ENCODE measurements around the gene BFSP2. TPM values are rescaled to one million over a fixed set of nuclear protein-coding genes. Genes with fewer than 3 reads are reported as not detected.

BFSP2 gene
- total and polyA plus RNA-seq, 7 donors = 2.5 TPM; not detected in 6

DNA sequence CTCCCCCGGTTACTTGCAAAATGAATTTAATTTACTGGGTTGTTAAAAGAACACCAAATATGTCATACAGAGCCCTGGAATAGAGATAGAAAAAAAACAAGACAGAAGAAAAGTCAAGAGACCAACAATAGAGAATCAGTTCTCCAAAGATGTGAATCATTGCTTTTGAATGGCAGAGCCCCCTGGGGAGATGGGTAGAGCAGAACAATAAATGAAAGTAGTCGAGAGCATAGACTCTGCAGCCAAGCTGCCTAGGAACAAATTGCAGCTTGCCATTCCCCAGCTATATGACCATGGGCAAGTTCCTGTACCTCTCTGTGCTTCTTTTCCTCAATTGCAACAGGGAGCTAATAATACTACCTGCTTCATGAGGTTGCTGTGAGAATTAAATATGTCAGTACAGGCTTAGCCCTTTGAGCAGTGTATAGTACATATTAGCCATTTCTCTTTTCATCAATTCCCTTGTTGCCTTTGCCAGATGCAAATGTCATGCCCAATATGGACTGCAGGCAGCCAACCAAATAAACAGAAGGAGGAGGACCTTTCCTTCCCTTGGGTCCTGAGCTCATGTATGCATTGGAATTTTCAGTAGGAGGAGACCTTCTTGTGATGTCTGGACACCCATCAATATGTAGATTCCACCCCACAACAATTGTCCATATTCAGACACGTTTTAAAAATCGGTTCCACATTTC is 25.0 kb upstream of the BFSP2 start:
- TF ChIP-seq POLR2AphosphoS5 (IDR thresholded peaks at IDR 0.05) (no peak), EP300 (IDR thresholded peaks at IDR 0.05) (no peak), POLR2A (IDR thresholded peaks at IDR 0.05) (no peak)
- TF ChIP-seq, protein P1, sequence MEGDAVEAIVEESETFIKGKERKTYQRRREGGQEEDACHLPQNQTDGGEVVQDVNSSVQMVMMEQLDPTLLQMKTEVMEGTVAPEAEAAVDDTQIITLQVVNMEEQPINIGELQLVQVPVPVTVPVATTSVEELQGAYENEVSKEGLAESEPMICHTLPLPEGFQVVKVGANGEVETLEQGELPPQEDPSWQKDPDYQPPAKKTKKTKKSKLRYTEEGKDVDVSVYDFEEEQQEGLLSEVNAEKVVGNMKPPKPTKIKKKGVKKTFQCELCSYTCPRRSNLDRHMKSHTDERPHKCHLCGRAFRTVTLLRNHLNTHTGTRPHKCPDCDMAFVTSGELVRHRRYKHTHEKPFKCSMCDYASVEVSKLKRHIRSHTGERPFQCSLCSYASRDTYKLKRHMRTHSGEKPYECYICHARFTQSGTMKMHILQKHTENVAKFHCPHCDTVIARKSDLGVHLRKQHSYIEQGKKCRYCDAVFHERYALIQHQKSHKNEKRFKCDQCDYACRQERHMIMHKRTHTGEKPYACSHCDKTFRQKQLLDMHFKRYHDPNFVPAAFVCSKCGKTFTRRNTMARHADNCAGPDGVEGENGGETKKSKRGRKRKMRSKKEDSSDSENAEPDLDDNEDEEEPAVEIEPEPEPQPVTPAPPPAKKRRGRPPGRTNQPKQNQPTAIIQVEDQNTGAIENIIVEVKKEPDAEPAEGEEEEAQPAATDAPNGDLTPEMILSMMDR (IDR thresholded peaks at IDR 0.05) = no peak
- DNase-seq = no peak
- H3K36me3 ChIP-seq = no peaks in the 10 kb centered on the region
- H3K27ac ChIP-seq = no peak overlapping the region
- H3K9me3 ChIP-seq = no peaks in the 10 kb centered on the region
- H3K27me3 ChIP-seq = no peaks in the 10 kb centered on the region
- 77 to 79% methylated on average over 4 of the region's 4 CpGs for WGBS, 2 donors
- intact Hi-C loops (cut with DNase I) = no loop called here
- H3K4me1 ChIP-seq = no peaks in the 10 kb centered on the region
- H3K4me3 ChIP-seq = no peak overlapping the region

DNA sequence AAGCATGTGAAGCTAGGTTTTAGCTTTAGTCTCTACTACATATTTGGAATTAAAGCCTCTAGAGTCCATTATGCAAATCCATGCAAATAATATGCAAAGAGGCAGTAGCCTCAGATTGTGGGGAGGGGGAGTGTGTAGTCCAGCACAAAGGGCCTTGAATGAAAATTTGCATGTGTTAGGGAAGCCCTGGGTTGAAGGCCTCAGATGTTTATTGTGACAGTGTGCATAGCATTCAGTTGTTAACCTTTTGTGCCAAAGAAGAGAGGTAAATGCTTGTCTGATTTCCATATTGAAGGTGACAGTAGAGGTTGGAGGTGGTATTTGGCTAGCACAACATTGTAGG is 24.5 kb upstream of the BFSP2 start:
- DNase-seq = no peak
- no peaks in the 10 kb centered on the region for H3K36me3 ChIP-seq
- no peaks in the 10 kb centered on the region for H3K27me3 ChIP-seq
- no peak for TF ChIP-seq POLR2A (IDR thresholded peaks at IDR 0.05)
- TF ChIP-seq EP300 (IDR thresholded peaks at IDR 0.05) = no peak
- TF ChIP-seq, protein P1 (IDR thresholded peaks at IDR 0.05) = no peak
- TF ChIP-seq POLR2AphosphoS5 (IDR thresholded peaks at IDR 0.05) = no peak
- intact Hi-C loops (cut with DNase I) = no loop called here
- H3K9me3 ChIP-seq = no peaks in the 10 kb centered on the region
- H3K4me1 ChIP-seq = no peaks in the 10 kb centered on the region
- H3K4me3 ChIP-seq = no peak overlapping the region
- no peak overlapping the region for H3K27ac ChIP-seq

DNA sequence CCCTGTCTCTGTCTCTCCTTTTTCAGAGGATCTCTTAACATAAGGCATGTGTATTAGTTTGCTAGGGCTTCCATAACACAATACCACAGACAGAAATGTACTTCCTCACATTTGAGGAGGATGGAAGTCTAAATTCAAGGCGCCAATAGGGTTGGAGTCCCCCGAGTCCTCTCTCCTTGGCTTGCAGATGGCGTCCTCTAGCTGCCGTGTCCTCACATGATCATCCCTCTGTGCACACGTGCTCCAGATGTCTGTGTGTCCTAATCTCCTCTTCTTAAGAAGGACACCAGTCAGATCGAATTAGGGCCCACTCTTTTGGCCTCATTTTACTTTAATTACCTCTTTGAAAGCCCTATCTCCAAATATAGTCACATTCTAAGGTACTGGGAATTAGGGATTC is 23.0 kb upstream of the BFSP2 start:
- intact Hi-C loops (cut with DNase I) = no loop called here
- Histone ChIP-seq H3K27me3 (no peaks in the 10 kb centered on the region), H3K9me3 (no peaks in the 10 kb centered on the region), H3K36me3 (no peaks in the 10 kb centered on the region), H3K27ac (no peak overlapping the region), H3K4me3 (no peak overlapping the region), H3K4me1 (no peaks in the 10 kb centered on the region)
- no peak for DNase-seq
- 61 to 82% methylated on average over 6 of the region's 6 CpGs for WGBS, 2 donors
- TF ChIP-seq, protein P1 (IDR thresholded peaks at IDR 0.05) = no peak
- TF ChIP-seq EP300 (IDR thresholded peaks at IDR 0.05) = no peak
- no peak for TF ChIP-seq POLR2AphosphoS5 (IDR thresholded peaks at IDR 0.05)
- no peak for TF ChIP-seq POLR2A (IDR thresholded peaks at IDR 0.05)

DNA sequence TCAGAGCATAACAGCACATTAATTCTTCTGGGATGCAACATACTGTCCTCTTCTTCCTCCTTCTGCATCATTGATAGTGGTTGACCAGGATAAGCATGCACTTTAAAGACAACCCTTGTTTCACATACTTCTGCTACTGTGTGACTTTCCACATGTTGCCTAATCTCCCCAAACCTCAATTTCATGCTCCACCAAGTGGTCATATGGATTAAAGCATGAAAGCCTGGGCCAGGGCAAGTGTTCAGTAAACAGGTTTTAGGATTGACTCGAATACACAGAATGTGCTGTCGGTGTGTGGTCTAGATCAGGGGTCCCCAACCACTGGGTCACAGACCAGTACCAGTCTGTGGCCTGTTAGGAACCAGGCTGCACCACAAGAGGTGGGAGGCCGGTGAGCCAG is 22.5 kb upstream of the BFSP2 start:
- DNase-seq = no peak
- no peaks in the 10 kb centered on the region for H3K27me3 ChIP-seq
- WGBS, 2 donors = 61 to 69% methylated on average over 3 of the region's 3 CpGs
- H3K27ac ChIP-seq = no peak overlapping the region
- TF ChIP-seq, protein P1 (IDR thresholded peaks at IDR 0.05) = peak in 1 of 4 experiments; percentile 19
- TF ChIP-seq EP300 (IDR thresholded peaks at IDR 0.05) (no peak), POLR2A (IDR thresholded peaks at IDR 0.05) (no peak), POLR2AphosphoS5 (IDR thresholded peaks at IDR 0.05) (no peak)
- H3K4me1 ChIP-seq = no peaks in the 10 kb centered on the region
- no peaks in the 10 kb centered on the region for H3K36me3 ChIP-seq
- H3K4me3 ChIP-seq = no peak overlapping the region
- intact Hi-C loops (cut with DNase I) = no loop called here
- no peaks in the 10 kb centered on the region for H3K9me3 ChIP-seq

DNA sequence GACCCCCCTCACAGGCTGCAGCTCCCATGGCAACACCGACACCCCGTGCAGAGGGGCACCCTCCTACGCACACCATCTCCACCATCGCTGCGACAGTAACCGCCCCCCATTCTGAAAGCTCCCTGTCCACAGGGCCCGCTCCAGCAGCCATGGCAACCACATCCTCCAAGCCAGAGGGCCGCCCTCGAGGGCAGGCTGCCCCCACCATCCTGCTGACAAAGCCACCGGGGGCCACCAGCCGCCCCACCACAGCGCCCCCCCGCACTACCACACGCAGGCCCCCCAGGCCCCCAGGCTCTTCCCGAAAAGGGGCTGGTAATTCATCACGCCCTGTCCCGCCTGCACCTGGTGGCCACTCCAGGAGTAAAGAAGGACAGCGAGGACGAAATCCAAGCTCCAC is 19.9 kb upstream of the BFSP2 start:
- Histone ChIP-seq H3K27ac (no peak overlapping the region), H3K27me3 (no peaks in the 10 kb centered on the region), H3K4me1 (peaks cover 0 to 6% (median 2%) of the 10 kb centered on the region in 4 donors), H3K36me3 (no peaks in the 10 kb centered on the region), H3K9me3 (no peaks in the 10 kb centered on the region), H3K4me3 (no peak overlapping the region)
- 92 to 94% methylated on average over 19 of the region's 19 CpGs for WGBS, 2 donors
- TF ChIP-seq EP300 (IDR thresholded peaks at IDR 0.05) (no peak), POLR2AphosphoS5 (IDR thresholded peaks at IDR 0.05) (no peak), POLR2A (IDR thresholded peaks at IDR 0.05) (no peak)
- TF ChIP-seq, protein P1 (IDR thresholded peaks at IDR 0.05) = no peak
- intact Hi-C loops (cut with DNase I) = no loop called here
- no peak for DNase-seq
